H1 (cell line): ENCODE results near the gene RBM44. TPM values are rescaled to one million over a fixed set of nuclear protein-coding genes. Genes with fewer than 3 reads are reported as not detected.

Experiments
- RFX5 ChIP-seq: IDR thresholded peaks from 2 replicates; pipeline ENCODE4 v1.6.1; 2011; ENCODE audit warnings: low read depth, low read length, improper control_type of control experiment, borderline replicate concordance
- RXRA ChIP-seq: IDR thresholded peaks from 2 replicates; pipeline ENCODE4 v1.6.1; 2011; ENCODE audit warnings: low read depth, mild to moderate bottlenecking, low read length, moderate library complexity; ENCODE audit not compliant: insufficient read depth
- SIN3A ChIP-seq, 2 experiments: IDR thresholded peaks in 1 of 2; conservative IDR thresholded peaks in 1 of 2; 2 replicates each; pipeline ENCODE4 v1.6.1; 2011 to 2012; ENCODE audit warnings: low read length in 2 of 2, improper control_type of control experiment in 1 of 2, low read depth in 1 of 2, mild to moderate bottlenecking in 1 of 2
- TEAD4 ChIP-seq: IDR thresholded peaks from 2 replicates; pipeline ENCODE4 v1.6.1; 2012; ENCODE audit warnings: low read depth, low read length, inconsistent platforms, mixed read lengths
- polyA plus RNA-seq, 7 experiments: library from polyadenylated mRNA; depleted of rRNA in 3 of 7; stranded (reverse) in 5 of 7; unstranded in 2 of 7; fragments of >200 nt in 5 of 7; fragments of 200-250 nt in 2 of 7; gene quantifications; 1 replicate in 5 of 7; 2 replicates in 1 of 7; 4 replicates in 1 of 7; pipeline versions ENCODE4 v1.2.1 to v1.2.3, GENCODE V29; 2011 to 2013; ENCODE audit warnings: missing spikeins in 2 of 7, mixed read lengths in 2 of 7
- total RNA-seq: library from RNA; stranded (reverse); fragmentation: NEBNext Ultra II Directional; extraction: Animal tissue kit (Norgen Biotek cat#: 25700); gene quantifications from 2 replicates; pipeline ENCODE4 v1.2.1, GENCODE V29; 2021

Gene RBM44
- total and polyA plus RNA-seq, 2 of the 8 experiments (the other 6 are each of a cell fraction or from before 2014, with no cell fraction given), result 0.12 to 0.43 TPM

DNA sequence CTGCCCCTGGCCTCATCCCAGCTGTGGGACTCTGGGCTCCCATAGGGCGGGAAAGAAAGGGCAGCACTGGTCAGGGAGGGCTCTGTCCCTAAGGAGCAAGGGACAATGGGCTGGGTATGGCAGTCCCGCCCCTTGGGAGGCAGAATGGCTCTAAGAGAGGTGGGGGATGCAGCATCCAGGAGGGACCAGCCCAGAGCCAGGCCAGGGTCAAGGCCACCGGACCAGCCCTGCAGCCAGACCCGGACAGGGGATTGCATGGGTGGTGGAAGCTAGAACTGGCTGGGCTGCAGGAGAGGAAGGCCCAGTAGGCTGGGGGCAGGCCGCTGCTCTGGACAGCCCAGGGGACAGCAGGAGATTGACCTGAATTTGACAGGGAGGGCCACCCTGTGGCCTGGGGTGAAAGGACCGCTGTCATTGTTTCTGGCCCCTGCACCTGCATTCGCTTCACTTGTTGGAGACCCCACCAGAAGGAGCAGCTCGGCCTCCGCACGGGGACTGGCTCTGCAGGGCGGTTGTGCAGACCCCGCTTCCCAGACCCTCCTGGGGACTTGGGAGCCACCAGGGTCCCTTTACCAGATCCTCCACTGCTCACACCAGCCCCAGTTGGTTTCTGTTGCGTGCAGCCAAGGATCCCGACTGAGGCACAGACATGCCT lies 75.4 kb downstream of the RBM44 start (continued):
- TF ChIP-seq RFX5 (no peak), TEAD4 (no peak), RXRA (no peak), SIN3A (conservative IDR thresholded peaks at IDR 0.05 in 1 of 2, IDR thresholded peaks at IDR 0.05 in 1 of 2; ENCODE audit: low read depth in 1 of 2, low read length in 2 of 2) (no peak)
